T-helper 17 cell (primary cell): ENCODE measurements around the gene CD2BP2. TPM values are rescaled to one million over a fixed set of nuclear protein-coding genes. Genes with fewer than 3 reads are reported as not detected.
"Not testable (repeated sequence)": the region's sequence is repeated elsewhere in the genome, so short reads cannot be mapped to it uniquely, and the experiment has no call there.

Source experiments
- ATAC-seq: fragments of 150-1000 bp; cut with Tn5 transposase; 2 replicates; pipeline ENCODE4 v1.10.0; 2021; ENCODE audit warnings: mild to moderate bottlenecking, moderate library complexity
- DNase-seq, 3 donors: peaks; one replicate each; pipeline versions ENCODE4 v3.0.0 to v3.0.0-alpha.2; 2020 to 2021
- H3K9me3 ChIP-seq: one replicate; pipeline ENCODE4 v1.7.0; 2013; ENCODE audit warnings: low read length, mild to moderate bottlenecking; ENCODE audit not compliant: control insufficient read depth, poor library complexity, severe bottlenecking
- H3K27ac Mint-ChIP-seq: one replicate; pipeline ENCODE4 v1.8.0; 2022; ENCODE audit warnings: mild to moderate bottlenecking, moderate library complexity, mixed read lengths
- H3K27me3 Mint-ChIP-seq: one replicate; pipeline ENCODE4 v1.8.0; 2022; ENCODE audit warnings: mixed read lengths
- H3K36me3 Mint-ChIP-seq: one replicate; pipeline ENCODE4 v1.8.0; 2022; ENCODE audit warnings: low read depth, mixed read lengths
- H3K4me1 Mint-ChIP-seq: one replicate; pipeline ENCODE4 v1.8.0; 2022; ENCODE audit warnings: mild to moderate bottlenecking, mixed read lengths
- H3K4me3 Mint-ChIP-seq: one replicate; pipeline ENCODE4 v1.8.0; 2022; ENCODE audit warnings: mild to moderate bottlenecking, moderate library complexity, mixed read lengths
- total RNA-seq, 4 donors: library from RNA in 2 of 4; stranded (reverse) in 2 of 4; gene quantifications; one replicate each; pipeline ENCODE4 v1.2.3 and lab custom pipeline; 2022 to 2026

The CD2BP2 gene
- total RNA-seq, 2 donors from 2014 or later, result 35.5 to 44.8 TPM

- no peaks in the 10 kb centered on the region for H3K27me3 Mint-ChIP-seq
- ATAC-seq, result no peak
Observed at GRCh38 chr16:30335598-30336474, 19.3 kb downstream of the CD2BP2 start.

DNA sequence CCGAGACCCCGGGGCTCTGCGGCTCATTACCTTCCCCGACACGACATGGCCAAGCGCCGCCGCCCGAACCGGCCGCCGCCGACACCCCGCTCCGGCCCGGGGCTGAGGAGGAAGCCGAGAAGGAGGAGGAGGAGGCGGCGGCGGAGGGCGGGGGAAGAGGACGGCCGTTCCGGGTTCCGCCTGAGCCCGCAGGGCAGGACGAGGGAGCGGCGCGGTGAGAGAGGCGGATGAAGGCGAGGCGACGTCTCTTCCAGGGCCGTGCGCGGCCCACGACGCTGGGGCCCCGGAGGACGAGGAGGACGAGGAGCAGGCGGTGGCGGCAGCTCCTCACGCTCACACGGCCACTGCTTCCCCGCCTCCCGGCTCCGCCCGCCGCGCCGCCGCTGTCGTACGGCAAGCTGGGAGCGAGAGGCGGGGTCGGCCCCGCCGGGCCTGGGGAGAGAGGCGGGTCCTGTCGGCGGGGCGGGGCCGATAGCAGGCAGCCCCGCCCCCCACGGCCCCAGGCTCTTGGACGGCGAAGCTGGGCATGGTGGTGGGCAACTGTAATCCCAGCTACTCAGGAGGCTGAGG lies 20.0 kb downstream of the CD2BP2 start:
- not testable (repeated sequence) for H3K36me3 Mint-ChIP-seq, H3K9me3 ChIP-seq, H3K27me3 Mint-ChIP-seq
- peak; percentile 78 for ATAC-seq
- peaks cover 17% of the 10 kb centered on the region for H3K4me1 Mint-ChIP-seq
- peak; percentile 64 to 79 (median 79) for DNase-seq
- peak overlapping the region; percentile 82 for H3K27ac Mint-ChIP-seq
- H3K4me3 Mint-ChIP-seq, result peak overlapping the region; percentile 93

More at GRCh38 chr16:30335598-30336474, 19.3 kb downstream of the CD2BP2 start:
- DNase-seq, result no peak
- peak overlapping the region; percentile 93 for H3K4me3 Mint-ChIP-seq
- H3K27ac Mint-ChIP-seq, result peak overlapping the region; percentile 82
- no peaks in the 10 kb centered on the region for H3K36me3 Mint-ChIP-seq
- peaks cover 15% of the 10 kb centered on the region for H3K4me1 Mint-ChIP-seq
- H3K9me3 ChIP-seq, result no peaks in the 10 kb centered on the region

DNA sequence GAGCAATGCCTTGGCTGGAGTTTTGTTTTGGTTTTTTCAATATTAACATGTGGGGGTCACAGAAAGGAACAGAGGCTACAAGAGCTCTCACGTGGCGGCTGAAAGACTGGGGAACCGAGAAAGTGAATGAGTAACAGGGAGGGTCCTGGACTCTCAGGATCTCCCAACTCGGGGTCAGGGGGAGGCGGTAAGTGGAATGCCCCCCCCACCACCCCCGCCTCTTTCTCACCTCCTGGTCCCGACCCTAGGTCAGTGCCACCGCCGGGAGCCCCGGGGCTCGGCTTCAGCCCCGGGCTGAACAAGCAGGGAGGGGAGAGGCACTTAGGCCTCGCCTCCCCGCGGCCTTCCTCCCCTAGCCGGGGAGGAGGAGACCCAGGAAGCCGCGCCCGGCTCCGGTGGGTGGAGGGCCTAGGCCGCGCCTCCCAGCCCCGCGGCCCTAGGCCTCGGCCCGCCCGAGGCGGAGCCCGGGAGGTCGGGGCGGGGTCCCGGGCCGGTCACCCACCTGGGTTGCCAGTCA lies 20.6 kb downstream of the CD2BP2 start:
- Mint-ChIP-seq H3K4me3 (peak overlapping the region; percentile 93), H3K4me1 (peaks cover 15% of the 10 kb centered on the region), H3K27ac (peak overlapping the region; percentile 59)
- H3K27me3 Mint-ChIP-seq, H3K9me3 ChIP-seq, H3K36me3 Mint-ChIP-seq: not testable (repeated sequence)
- peak; percentile 90 for ATAC-seq
- DNase-seq, result peak; percentile 79 to 82 (median 81)

DNA sequence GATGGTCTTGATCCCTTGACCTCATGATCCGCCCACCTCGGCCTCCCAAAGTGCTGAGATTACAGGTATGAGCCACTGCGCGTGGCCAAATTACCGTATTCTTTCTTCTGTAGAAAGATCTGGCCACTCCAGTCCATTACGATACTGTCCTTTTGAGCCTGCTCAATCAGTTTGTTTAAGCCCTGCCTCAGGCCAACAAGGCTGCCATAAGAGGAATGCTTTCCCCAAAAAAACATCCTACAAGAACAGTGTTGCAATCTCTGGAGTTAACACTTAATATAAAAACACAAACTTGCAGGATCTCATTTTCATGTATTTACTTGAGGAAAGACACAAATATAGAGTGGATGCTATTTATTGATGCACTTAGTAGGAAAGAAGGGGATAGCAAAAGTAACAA lies 30.9 kb downstream of the CD2BP2 start:
- ATAC-seq, H3K9me3 ChIP-seq, DNase-seq, H3K27me3 Mint-ChIP-seq, H3K36me3 Mint-ChIP-seq, H3K27ac Mint-ChIP-seq: not testable (repeated sequence)
- H3K4me1 Mint-ChIP-seq, result peaks cover 12% of the 10 kb centered on the region
- H3K4me3 Mint-ChIP-seq, result peak overlapping the region; percentile 28

DNA sequence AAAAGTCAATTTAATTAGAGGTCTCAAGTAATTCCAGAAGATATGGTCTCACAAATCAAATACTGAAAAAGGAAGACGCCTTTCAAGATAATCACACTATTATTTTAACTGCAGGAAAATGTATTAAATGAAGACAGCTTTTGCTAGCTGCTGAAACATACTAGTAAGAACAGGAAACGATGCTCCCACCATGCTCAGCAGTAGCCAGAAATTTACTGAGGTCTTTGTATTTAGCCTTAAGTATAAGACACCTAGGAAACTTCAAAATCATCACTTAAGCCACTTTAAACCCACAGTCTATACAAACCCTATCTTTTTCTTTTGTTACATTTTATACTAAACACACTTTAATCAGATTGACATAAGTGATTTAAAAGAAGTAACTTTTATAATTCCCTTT lies 36.5 kb downstream of the CD2BP2 start:
- not testable (repeated sequence) for DNase-seq, H3K27ac Mint-ChIP-seq, H3K4me3 Mint-ChIP-seq, ATAC-seq, H3K9me3 ChIP-seq, H3K27me3 Mint-ChIP-seq, H3K36me3 Mint-ChIP-seq
- peaks cover 17% of the 10 kb centered on the region for H3K4me1 Mint-ChIP-seq

GRCh38 chr16:30310937-30311336 lies 44.2 kb downstream of the CD2BP2 start:
- H3K36me3 Mint-ChIP-seq, H3K4me3 Mint-ChIP-seq, ATAC-seq, H3K27me3 Mint-ChIP-seq, H3K9me3 ChIP-seq, DNase-seq, H3K27ac Mint-ChIP-seq: not testable (repeated sequence)
- peaks cover 19% of the 10 kb centered on the region for H3K4me1 Mint-ChIP-seq

DNA sequence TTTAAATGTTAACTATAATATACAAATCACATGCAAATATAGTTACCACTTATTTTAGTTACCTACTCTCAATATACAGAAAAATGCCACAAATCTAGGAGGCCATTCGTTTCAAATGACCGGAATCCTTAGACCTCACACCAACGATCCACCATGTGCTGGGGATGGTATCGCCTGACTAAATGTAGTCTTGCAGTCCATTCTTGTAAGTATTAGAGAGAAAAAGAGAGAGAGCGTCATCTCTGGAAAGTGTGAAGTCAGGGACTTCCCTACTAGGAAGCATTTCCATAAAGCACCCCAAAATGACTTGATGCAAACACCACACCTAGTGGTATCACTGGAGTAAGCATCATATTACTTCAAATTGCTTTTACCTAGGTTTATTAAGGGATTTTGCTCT lies 45.9 kb downstream of the CD2BP2 start:
- not testable (repeated sequence) for DNase-seq, ATAC-seq, H3K9me3 ChIP-seq, H3K27me3 Mint-ChIP-seq, H3K27ac Mint-ChIP-seq, H3K4me3 Mint-ChIP-seq, H3K36me3 Mint-ChIP-seq
- H3K4me1 Mint-ChIP-seq, result peaks cover 10% of the 10 kb centered on the region

Other genes with a start within 250 kb of the CD2BP2 start
- 10 to 100 TPM; 12.6 to 13.7 TPM for gene GDPD3, start 241.8 kb downstream of the CD2BP2 start, total RNA-seq
- gene MAPK3, start 232.1 kb downstream of the CD2BP2 start, total RNA-seq, result 10 to 100 TPM; 76.5 to 77.6 TPM
- 100 to 1,000 TPM; 665 to 718 TPM for gene CORO1A, start 171.7 kb downstream of the CD2BP2 start, total RNA-seq
- gene BOLA2B, start 161.6 kb downstream of the CD2BP2 start, total RNA-seq, result 10 to 100 TPM; 60.7 to 78.7 TPM
- gene SLX1A, start 161.4 kb downstream of the CD2BP2 start, total RNA-seq, result 10 to 100 TPM; 43.0 to 47.8 TPM
- gene SULT1A3, start 156.1 kb downstream of the CD2BP2 start, total RNA-seq, result 10 to 100 TPM; 28.8 to 30.0 TPM
- gene NPIPB13, start 106.8 kb downstream of the CD2BP2 start, total RNA-seq, result 10 to 100 TPM; 17.4 to 30.3 TPM
- gene TBC1D10B, start 15.2 kb upstream of the CD2BP2 start, total RNA-seq, result 10 to 100 TPM; 27.4 to 28.8 TPM
- gene MYL11, start 19.5 kb upstream of the CD2BP2 start, total RNA-seq, result 1 to 10 TPM in 1 of 2 donors, not detected in 1; 1.8 TPM
- 100 to 1,000 TPM; 192 to 220 TPM for gene SEPTIN1, start 27.3 kb upstream of the CD2BP2 start, total RNA-seq
- gene ZNF48, start 40.1 kb upstream of the CD2BP2 start, total RNA-seq, result 1 to 10 TPM; 6.2 to 6.7 TPM
- 1 to 10 TPM; 1.4 to 1.5 TPM for gene ZNF771, start 52.3 kb upstream of the CD2BP2 start, total RNA-seq
- 10 to 100 TPM; 17.4 to 19.2 TPM for gene DCTPP1, start 74.7 kb upstream of the CD2BP2 start, total RNA-seq
- 10 to 100 TPM; 18.3 to 21.4 TPM for gene SEPHS2, start 90.6 kb upstream of the CD2BP2 start, total RNA-seq
- 100 to 1,000 TPM; 322 to 338 TPM for gene ITGAL, start 117.4 kb upstream of the CD2BP2 start, total RNA-seq
- gene ZNF768, start 171.3 kb upstream of the CD2BP2 start, total RNA-seq, result 1 to 10 TPM; 5.1 to 5.3 TPM
- 1 to 10 TPM; 7.6 TPM for gene ZNF747, start 179.6 kb upstream of the CD2BP2 start, total RNA-seq
- gene ZNF764, start 203.1 kb upstream of the CD2BP2 start, total RNA-seq, result 10 to 100 TPM; 19.5 to 21.4 TPM
- 10 to 100 TPM; 11.4 to 14.0 TPM for gene ZNF688, start 216.4 kb upstream of the CD2BP2 start, total RNA-seq
- 10 to 100 TPM in 1 of 2 donors, 1 to 10 TPM in 1; 8.5 to 11.7 TPM for gene ZNF785, start 230.4 kb upstream of the CD2BP2 start, total RNA-seq